Measurements from ENCODE around the gene SH3BP1.

SH3BP1 gene

DNA sequence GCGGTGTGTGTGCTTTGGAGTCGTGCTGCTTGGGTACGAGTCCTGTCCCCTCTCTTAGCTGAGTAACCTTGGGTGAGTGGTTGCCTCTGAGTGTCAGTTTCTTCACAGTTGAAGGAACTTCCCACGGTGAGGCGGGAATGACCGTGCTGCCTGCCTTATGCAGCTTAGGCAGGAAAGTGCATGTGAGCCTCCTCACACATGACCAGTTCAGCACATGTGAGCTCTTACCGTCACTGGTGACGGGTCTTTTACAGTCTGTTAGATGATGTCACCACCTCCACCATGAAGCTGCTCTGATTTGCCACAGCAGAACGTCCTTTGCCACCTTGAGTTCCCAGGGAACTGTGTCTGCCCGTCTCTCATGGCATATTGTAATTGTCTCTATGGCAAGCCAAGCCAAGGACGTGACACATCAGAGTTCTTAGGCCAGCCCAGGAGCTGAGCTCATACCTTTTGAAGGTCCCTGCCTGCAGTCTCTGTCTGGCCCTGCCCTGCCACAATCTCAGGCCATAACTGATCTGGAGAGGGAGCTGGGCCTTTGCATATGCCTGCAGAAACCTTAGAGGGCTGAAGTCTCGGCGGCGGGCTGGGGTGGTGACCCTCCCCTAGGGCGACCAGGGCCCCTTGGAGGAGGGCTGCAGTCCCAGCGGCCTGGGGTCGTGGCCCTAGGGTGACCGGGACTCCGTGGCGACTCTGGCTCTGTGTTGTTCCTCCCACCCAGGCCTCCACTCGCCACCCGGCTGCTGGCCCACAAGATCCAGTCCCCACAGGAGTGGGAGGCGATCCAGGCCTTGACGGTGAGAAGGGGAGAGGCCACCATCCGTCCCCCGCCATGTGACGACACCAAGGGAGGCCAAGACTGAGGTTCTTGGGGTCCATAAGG, 23.0 kb upstream of the SH3BP1 start:
- TF ChIP-seq POLR2AphosphoS5 (IDR thresholded peaks at IDR 0.05; ENCODE audit: low read depth, low read length): no peak
- no peak for TF ChIP-seq POU2F2 (IDR thresholded peaks at IDR 0.05; ENCODE audit: low read depth, low read length)
- no peak for TF ChIP-seq POLR2A (IDR thresholded peaks at IDR 0.05; ENCODE audit: low read depth, low read length)
- TF ChIP-seq PAX5 (IDR thresholded peaks at IDR 0.05; ENCODE audit: insufficient read depth, low read length, severe bottlenecking): no peak
- no peak for TF ChIP-seq TAF1 (IDR thresholded peaks at IDR 0.05; ENCODE audit: low read depth, low read length)
- TF ChIP-seq SPI1 (IDR thresholded peaks at IDR 0.05; ENCODE audit: low read depth, low read length): no peak
- FAIRE-seq (peak; percentile 31), DNase-seq (ENCODE audit: insufficient read length, low spot score) (peak; percentile 10)

DNA sequence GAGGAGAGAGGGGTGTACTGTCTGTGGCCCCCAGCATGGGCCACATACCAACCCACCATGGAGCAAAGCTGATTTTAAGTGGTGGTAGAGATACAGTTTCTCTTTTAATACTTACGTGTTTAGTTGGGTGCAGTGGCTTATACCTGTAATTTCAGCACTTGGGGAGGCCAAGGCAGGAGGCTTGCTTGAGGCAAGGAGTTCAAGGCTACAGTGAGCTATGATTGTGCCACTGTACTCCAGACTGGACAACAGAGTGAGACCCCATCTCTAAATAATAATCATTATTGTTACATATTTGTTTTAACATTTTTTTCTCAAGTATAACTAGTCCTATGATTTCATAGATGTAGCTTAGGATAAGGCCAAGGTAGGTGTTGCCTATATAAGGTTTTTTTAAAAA, 22.0 kb upstream of the SH3BP1 start:
- FAIRE-seq (no peak), DNase-seq (ENCODE audit: insufficient read length, low spot score) (no peak)
- no peak for TF ChIP-seq PAX5 (IDR thresholded peaks at IDR 0.05; ENCODE audit: insufficient read depth, low read length, severe bottlenecking)

DNA sequence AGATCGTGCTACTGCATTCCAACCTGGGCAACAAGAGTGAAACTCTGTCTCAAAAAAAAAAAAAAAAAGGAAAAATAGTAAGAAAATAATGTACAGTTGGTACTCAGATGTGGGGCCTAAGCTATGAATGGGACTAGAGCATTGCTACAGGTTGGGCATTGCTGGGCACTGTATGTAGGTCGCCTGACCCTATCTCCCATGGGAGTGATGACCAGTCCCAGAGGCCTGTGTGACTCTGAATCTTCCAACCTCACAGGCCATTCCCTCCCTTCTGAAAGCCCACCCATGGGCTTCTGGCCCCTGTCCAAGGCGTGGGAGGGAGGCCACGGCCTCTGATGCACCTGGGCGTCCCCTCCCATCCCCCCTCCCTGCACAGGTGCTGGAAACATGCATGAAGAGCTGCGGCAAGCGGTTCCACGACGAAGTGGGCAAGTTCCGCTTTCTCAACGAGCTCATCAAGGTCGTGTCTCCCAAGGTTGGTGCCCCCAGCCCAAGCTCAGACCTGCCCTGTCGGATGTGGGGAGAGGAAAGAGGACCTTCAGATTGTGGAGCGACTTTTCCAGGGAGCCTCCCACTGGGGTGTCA, 21.3 kb upstream of the SH3BP1 start:
- TF ChIP-seq TAF1 (IDR thresholded peaks at IDR 0.05; ENCODE audit: low read depth, low read length) (no peak), SPI1 (IDR thresholded peaks at IDR 0.05; ENCODE audit: low read depth, low read length) (peak; percentile 58; the same call in 1 of the 2 replicates), POLR2AphosphoS5 (IDR thresholded peaks at IDR 0.05; ENCODE audit: low read depth, low read length) (no peak)
- DNase-seq (ENCODE audit: insufficient read length, low spot score) (peak; percentile 53), FAIRE-seq (peak; percentile 92)

DNA sequence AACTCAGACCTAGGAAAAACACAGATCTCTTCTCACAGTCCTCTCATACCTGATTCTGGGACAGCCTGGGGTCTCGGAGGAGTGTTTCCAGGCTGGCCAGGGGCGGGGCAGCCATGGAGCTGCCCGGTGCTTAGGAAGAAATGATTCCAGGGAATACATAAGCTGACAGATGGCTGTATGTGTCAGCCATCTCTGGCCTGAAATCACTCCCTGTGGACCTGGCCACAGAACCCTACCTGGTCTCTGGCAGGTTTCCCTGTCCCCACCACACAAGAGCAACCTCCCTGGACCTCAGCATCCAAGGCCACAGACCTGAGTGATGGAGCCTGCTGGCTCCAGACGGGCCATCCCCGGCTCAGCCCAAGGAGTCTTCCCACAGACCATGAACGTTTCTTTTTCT, 20.8 kb upstream of the SH3BP1 start:
- FAIRE-seq (no peak), DNase-seq (ENCODE audit: insufficient read length, low spot score) (no peak)
- TF ChIP-seq POLR2AphosphoS5 (IDR thresholded peaks at IDR 0.05; ENCODE audit: low read depth, low read length) (no peak), SPI1 (IDR thresholded peaks at IDR 0.05; ENCODE audit: low read depth, low read length) (no peak), TAF1 (IDR thresholded peaks at IDR 0.05; ENCODE audit: low read depth, low read length) (no peak), PAX5 (IDR thresholded peaks at IDR 0.05; ENCODE audit: insufficient read depth, low read length, severe bottlenecking) (no peak), POU2F2 (IDR thresholded peaks at IDR 0.05; ENCODE audit: low read depth, low read length) (no peak), POLR2A (IDR thresholded peaks at IDR 0.05; ENCODE audit: low read depth, low read length) (no peak)

DNA sequence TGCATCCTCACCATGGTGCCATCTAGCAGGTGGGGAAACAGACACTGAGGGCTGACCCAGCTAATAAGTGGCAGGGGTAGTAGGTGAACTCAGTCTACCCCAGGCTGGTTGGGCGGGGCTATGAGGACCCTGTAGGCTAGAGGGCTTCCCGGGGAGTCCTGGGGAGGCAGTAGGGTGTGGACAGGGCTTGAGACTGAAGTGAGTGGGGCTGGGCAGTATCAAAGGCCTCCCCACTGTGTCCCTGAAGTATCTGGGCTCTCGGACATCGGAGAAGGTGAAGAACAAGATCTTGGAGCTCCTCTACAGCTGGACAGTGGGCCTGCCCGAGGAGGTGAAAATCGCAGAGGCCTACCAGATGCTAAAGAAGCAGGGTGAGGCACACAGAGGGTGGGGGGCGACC, 19.5 kb upstream of the SH3BP1 start:
- DNase-seq (ENCODE audit: insufficient read length, low spot score) (no peak), FAIRE-seq (peak; percentile 9)
- TF ChIP-seq PAX5 (IDR thresholded peaks at IDR 0.05; ENCODE audit: insufficient read depth, low read length, severe bottlenecking) (no peak), POU2F2 (IDR thresholded peaks at IDR 0.05; ENCODE audit: low read depth, low read length) (no peak), POLR2A (IDR thresholded peaks at IDR 0.05; ENCODE audit: low read depth, low read length) (no peak), POLR2AphosphoS5 (IDR thresholded peaks at IDR 0.05; ENCODE audit: low read depth, low read length) (no peak), TAF1 (IDR thresholded peaks at IDR 0.05; ENCODE audit: low read depth, low read length) (no peak), SPI1 (IDR thresholded peaks at IDR 0.05; ENCODE audit: low read depth, low read length) (no peak)

DNA sequence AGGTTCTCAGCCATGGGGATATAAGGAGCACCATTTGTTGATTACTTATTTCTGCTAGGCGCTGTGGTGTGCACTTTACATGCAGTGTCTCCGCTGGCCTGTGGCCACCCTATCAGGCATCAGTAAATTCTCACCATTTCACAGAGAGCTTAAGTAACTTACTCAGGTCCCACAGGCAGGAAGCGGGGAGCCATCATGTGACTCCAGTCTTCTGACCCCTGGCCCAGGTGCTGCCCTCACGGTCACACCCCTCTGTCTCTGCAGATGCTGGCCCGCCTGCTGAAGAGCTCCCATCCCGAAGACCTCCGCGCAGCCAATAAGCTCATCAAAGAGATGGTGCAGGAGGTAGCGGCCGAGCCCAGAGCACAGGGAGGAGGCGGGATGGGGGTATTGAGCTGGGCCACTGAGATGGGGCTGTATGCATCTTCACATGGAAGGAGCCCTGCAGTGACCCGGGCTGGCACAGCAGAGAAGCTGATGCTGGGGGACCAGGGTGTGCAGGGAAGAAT, 18.1 kb upstream of the SH3BP1 start:
- FAIRE-seq (no peak), DNase-seq (ENCODE audit: insufficient read length, low spot score) (no peak)
- no peak for TF ChIP-seq TAF1 (IDR thresholded peaks at IDR 0.05; ENCODE audit: low read depth, low read length)
- TF ChIP-seq POLR2A (IDR thresholded peaks at IDR 0.05; ENCODE audit: low read depth, low read length): no peak
- no peak for TF ChIP-seq PAX5 (IDR thresholded peaks at IDR 0.05; ENCODE audit: insufficient read depth, low read length, severe bottlenecking)
- TF ChIP-seq SPI1 (IDR thresholded peaks at IDR 0.05; ENCODE audit: low read depth, low read length): no peak
- TF ChIP-seq POLR2AphosphoS5 (IDR thresholded peaks at IDR 0.05; ENCODE audit: low read depth, low read length): no peak
- TF ChIP-seq POU2F2 (IDR thresholded peaks at IDR 0.05; ENCODE audit: low read depth, low read length): no peak

DNA sequence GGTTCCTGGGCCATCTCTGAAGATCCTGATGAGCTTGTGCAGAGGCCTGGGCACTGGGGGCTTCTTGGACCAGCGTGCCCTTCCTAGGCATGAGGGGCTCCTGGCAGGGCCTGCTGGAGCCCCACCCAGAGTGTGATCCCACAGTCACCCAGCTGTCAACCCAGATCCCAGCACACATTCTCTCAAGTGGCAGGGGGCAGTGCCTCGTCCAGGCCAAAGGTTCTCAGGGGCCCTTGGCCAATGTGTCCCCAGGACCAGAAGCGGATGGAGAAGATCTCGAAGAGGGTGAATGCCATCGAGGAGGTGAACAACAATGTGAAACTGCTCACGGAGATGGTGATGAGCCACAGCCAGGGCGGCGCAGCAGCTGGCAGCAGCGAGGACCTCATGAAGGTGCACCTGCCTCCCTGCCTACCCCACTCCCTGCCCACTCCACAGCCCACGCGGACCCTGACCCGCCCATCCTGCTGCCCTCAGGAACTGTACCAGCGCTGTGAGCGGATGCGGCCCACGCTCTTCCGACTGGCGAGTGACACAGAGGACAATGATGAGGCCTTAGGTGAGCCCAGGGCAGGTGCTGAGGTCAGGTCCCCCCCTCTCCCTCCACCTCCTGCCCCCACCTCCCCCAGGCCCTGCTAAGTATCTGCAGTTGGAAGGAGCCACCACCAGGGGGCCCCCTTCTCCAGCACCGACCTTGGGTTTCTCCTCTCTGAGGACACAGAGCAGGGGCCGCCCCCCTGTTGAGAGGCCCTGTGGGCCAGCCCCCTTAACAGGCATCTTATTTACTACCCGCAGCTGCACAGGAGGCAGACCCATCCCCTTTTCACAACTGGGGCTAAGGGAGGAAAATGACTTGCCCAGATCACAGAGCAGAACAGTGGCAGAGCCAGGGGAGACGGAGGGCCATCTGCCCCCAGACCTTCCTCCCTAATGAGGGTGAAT, 16.1 kb upstream of the SH3BP1 start:
- DNase-seq (ENCODE audit: insufficient read length, low spot score) (peak; percentile 84), FAIRE-seq (peak; percentile 80)
- TF ChIP-seq POLR2A (IDR thresholded peaks at IDR 0.05; ENCODE audit: low read depth, low read length): no peak
- TF ChIP-seq POLR2AphosphoS5 (IDR thresholded peaks at IDR 0.05; ENCODE audit: low read depth, low read length): peak; percentile 28; the same call in 1 of the 2 replicates
- no peak for TF ChIP-seq POU2F2 (IDR thresholded peaks at IDR 0.05; ENCODE audit: low read depth, low read length)

DNA sequence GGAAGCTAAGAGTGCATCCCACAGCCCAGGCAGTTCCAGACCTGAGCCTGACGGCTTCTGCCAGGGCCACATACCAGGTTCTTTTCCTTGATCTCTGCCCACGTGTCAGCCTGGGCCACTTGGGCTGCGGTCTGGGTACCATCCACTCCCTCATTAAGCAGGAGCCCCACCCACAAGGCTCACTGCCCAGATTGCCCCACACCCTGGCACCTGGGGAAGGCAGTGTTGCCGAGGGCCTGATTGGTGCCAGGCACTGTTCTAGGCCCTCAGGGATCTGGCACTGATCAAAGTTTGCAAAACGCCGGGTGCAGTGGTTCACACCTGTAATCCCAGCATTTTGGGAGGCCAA, 15.5 kb upstream of the SH3BP1 start:
- peak; percentile 16 for FAIRE-seq
- no peak for TF ChIP-seq TAF1 (IDR thresholded peaks at IDR 0.05; ENCODE audit: low read depth, low read length)
- TF ChIP-seq PAX5 (IDR thresholded peaks at IDR 0.05; ENCODE audit: insufficient read depth, low read length, severe bottlenecking): no peak
- TF ChIP-seq POLR2AphosphoS5 (IDR thresholded peaks at IDR 0.05; ENCODE audit: low read depth, low read length): no peak
- TF ChIP-seq SPI1 (IDR thresholded peaks at IDR 0.05; ENCODE audit: low read depth, low read length): no peak
- TF ChIP-seq POU2F2 (IDR thresholded peaks at IDR 0.05; ENCODE audit: low read depth, low read length): no peak
- no peak for TF ChIP-seq POLR2A (IDR thresholded peaks at IDR 0.05; ENCODE audit: low read depth, low read length)
- no peak for DNase-seq (ENCODE audit: insufficient read length, low spot score)

DNA sequence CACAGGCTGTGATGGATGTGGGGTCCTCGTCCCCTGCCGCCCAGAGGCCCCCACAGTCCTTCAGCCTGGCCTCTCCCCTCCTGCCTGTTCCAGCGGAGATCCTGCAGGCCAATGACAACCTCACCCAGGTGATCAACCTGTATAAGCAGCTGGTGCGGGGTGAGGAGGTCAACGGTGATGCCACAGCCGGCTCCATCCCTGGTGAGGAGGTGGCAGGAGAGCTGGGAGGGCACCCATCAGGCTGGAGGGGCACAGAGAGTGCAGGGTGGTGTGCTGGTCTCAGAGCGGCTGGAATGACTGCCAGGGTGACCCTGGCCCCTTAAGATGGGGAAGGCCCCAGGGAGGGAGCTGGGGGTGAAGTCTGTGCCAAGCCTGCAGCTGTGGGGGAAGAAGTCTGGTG, 14.6 kb upstream of the SH3BP1 start:
- TF ChIP-seq POLR2A (IDR thresholded peaks at IDR 0.05; ENCODE audit: low read depth, low read length) (no peak), SPI1 (IDR thresholded peaks at IDR 0.05; ENCODE audit: low read depth, low read length) (no peak), TAF1 (IDR thresholded peaks at IDR 0.05; ENCODE audit: low read depth, low read length) (no peak), PAX5 (IDR thresholded peaks at IDR 0.05; ENCODE audit: insufficient read depth, low read length, severe bottlenecking) (no peak), POU2F2 (IDR thresholded peaks at IDR 0.05; ENCODE audit: low read depth, low read length) (no peak)
- FAIRE-seq (no peak), DNase-seq (ENCODE audit: insufficient read length, low spot score) (no peak)

Measured in GM12891 (cell line).